ENCODE results near the gene RBM5.

Gene RBM5

DNA sequence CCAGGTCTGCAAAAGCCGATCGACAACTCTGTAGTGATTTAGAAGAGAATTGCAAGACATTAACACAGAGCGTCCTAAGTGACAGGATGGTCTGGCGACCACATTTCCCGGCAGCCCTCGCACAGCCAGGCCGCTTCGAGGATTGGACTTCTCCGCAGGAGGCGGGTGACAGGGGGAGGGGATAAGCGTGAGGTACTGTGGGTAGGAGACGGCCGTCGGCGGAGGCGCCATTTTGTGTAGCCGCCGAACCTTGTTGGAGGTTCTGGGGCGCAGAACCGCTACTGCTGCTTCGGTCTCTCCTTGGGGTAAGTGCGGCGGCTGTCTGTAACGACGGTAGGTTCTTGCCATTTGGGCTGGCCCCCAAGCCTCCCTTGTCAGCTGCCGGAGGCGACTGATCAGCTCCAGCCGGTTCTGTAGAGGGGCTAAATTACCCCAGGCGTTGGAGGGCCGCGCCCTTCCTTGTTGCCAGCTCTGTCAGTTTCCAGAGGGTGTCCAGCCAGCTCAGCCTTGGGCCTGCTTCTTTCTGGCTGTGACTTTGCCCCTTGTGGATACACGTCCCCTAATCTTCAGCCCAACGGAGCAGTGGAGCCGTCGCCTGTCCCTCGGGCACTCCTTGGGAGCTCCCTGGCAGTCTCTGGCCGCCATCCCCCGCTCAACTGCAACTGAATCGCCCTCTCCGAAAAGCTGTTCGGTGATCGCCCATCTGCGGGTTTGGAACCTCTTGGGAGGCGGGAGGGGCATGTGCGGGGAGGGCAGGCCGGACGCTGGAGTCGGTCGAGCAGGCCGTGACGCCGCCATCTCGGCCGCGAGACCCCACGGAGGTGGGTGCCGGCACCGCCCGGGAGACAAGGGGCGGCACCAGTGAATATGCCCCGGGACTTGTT lies at the start of gene RBM5:
Gene RBM5, plus strand, starts transcription at position 195 of the 884 bp plus-strand sequence. CDS start 1,516 bp downstream, outside the sequence.
- peak within 1 kb of the TSS; percentile 83 for H3K27ac ChIP-seq
- TF ChIP-seq CTCF (IDR thresholded peaks at IDR 0.05) (no peak), ZFX (IDR thresholded peaks at IDR 0.05; ENCODE audit: borderline replicate concordance) (no peak)

- TF ChIP-seq CTCF (IDR thresholded peaks at IDR 0.05) (no peak), ZFX (IDR thresholded peaks at IDR 0.05; ENCODE audit: borderline replicate concordance) (no peak)
- no peak overlapping the region for H3K27ac ChIP-seq
Measured at GRCh38 chr3:50044976-50045375, 43.7 kb upstream of the RBM5 start.

- TF ChIP-seq ZFX (IDR thresholded peaks at IDR 0.05; ENCODE audit: borderline replicate concordance): no peak
- no peak for TF ChIP-seq CTCF (IDR thresholded peaks at IDR 0.05)
- H3K27ac ChIP-seq: no peak overlapping the region
Measured at GRCh38 chr3:50047426-50047825, 41.3 kb upstream of the RBM5 start.

DNA sequence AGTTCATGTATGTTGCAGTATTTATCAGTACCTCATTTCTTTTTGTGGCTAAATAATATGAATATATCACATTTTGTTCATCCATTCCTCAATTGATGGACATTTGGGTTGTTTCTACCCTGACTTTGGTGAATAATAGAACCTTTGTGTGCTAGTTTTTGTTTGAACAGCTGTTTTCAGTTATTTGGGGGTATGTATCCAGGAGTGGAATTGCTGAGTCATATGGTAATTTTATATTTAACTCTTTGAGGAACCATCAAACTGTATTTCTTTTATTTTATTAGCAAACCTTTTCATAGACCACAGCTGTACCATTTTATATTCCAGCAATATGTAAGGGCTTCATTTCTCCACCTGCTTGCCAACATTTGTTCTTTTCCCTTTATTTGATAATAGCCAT lies 38.4 kb upstream of the RBM5 start:
- H3K27ac ChIP-seq: no peak overlapping the region
- TF ChIP-seq CTCF (IDR thresholded peaks at IDR 0.05): no peak
- TF ChIP-seq ZFX (IDR thresholded peaks at IDR 0.05; ENCODE audit: borderline replicate concordance): no peak

DNA sequence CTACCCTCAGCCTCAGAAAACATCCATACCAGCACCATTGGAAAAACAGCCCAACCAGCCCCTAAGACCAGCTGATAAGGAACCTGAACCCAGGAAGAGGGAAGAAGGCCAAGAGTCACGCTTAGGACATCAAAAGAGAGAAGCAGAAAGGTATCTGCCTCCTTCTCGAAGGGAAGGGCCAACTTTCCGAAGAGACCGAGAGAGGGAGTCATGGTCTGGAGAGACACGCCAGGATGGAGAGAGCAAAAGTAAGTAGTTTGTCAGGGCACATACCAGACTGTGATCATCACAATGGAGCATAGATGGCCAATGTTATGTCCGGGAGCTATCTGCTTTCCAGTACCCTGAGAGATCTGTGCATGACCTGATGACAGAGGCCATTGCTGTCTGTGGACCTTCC lies 31.0 kb upstream of the RBM5 start:
- TF ChIP-seq CTCF (IDR thresholded peaks at IDR 0.05) (no peak), ZFX (IDR thresholded peaks at IDR 0.05; ENCODE audit: borderline replicate concordance) (no peak)
- no peak overlapping the region for H3K27ac ChIP-seq

DNA sequence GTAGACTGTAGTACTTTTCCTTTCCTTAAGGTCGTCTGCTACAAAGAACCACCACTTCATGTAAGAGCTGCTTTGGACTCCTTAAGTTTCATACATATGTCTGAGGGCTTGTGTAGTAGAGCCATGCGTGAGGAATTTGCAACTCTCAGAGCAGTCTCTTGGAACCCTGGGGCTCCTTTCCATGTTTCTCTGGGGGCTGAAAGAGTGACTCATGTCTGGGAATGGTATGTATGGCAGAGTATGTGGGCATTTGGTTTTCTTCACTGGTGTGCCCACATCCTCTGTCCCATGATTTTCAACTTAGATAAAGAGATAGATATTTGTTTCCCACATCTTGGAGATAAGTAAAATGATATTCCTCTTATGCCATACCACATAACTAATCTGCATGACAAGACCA lies 20.6 kb upstream of the RBM5 start:
- no peak overlapping the region for H3K27ac ChIP-seq
- no peak for TF ChIP-seq ZFX (IDR thresholded peaks at IDR 0.05; ENCODE audit: borderline replicate concordance)
- TF ChIP-seq CTCF (IDR thresholded peaks at IDR 0.05): no peak

- TF ChIP-seq ZFX (IDR thresholded peaks at IDR 0.05; ENCODE audit: borderline replicate concordance) (no peak), CTCF (IDR thresholded peaks at IDR 0.05) (no peak)
- peak overlapping the region; percentile 34; the same call in 1 of the 2 replicates for H3K27ac ChIP-seq
Measured at GRCh38 chr3:50078091-50078490, 10.6 kb upstream of the RBM5 start.

Measured in 22Rv1 (cell line).